HEK293 (cell line): ENCODE measurements around the gene SPECC1L.
A peak's percentile ranks its signal among the peaks of the same experiment; 100 is the strongest.

Experiments
- CTCF ChIA-PET: fragments of 350-600 bp; formaldehyde crosslinking; extraction: SDS; loops from one replicate; lab custom pipeline; 2021; ENCODE audit warnings: antibody characterized with exemption; lab: Yijun Ruan, JAX
- POLR2A ChIA-PET: fragments of 300-600 bp; formaldehyde crosslinking; extraction: SDS; loops from one replicate; lab custom pipeline; 2020; ENCODE audit warnings: antibody characterized with exemption, inconsistent platforms; lab: Yijun Ruan, JAX
- H3K27ac ChIP-seq: fragments of 200-500 bp; sonication (Bioruptor generic); 2 replicates; pipeline ENCODE4 v1.5.1; 2014; ENCODE audit warnings: low read depth, low read length, control low read depth, inconsistent platforms; ENCODE audit errors: extremely low read depth
- H3K36me3 ChIP-seq, 2 experiments: fragments of 200-500 bp in 1 of 2; sonication (Bioruptor generic) in 1 of 2; 1 replicate in 1 of 2; 2 replicates in 1 of 2; pipeline ENCODE4 v1.5.1; 2014 to 2017; ENCODE audit warnings: inconsistent platforms in 2 of 2, low read length in 2 of 2; ENCODE audit not compliant: control insufficient read depth in 2 of 2, insufficient read depth in 1 of 2
- H3K4me1 ChIP-seq: fragments of 200-500 bp; sonication (Bioruptor generic); 2 replicates; pipeline ENCODE4 v1.5.1; 2014; ENCODE audit warnings: mild to moderate bottlenecking, low read length, inconsistent platforms; ENCODE audit not compliant: control insufficient read depth, insufficient read depth
- H3K4me3 ChIP-seq: 2 replicates; pipeline ENCODE4 v1.5.1; 2011; ENCODE audit warnings: low read depth, mild to moderate bottlenecking, control low read depth, low read length, moderate library complexity
- H3K9me3 ChIP-seq: fragments of 200-500 bp; sonication (Bioruptor generic); 2 replicates; pipeline ENCODE4 v1.5.1; 2014; ENCODE audit warnings: low read depth, low read length, inconsistent platforms; ENCODE audit not compliant: control insufficient read depth, insufficient read depth
- BCL11A ChIP-seq: fragments of 450-650 bp; formaldehyde crosslinking; IDR thresholded peaks from 2 replicates; pipeline ENCODE4 v1.5.1; 2016; ENCODE audit warnings: low read depth, missing biosample characterization, missing genetic modification characterization
- EGR2 ChIP-seq: fragments of 450-650 bp; formaldehyde crosslinking; IDR thresholded peaks from 2 replicates; pipeline ENCODE4 v1.5.1; 2016; ENCODE audit warnings: low read depth, missing biosample characterization, missing genetic modification characterization
- HOXD13 ChIP-seq: sonication (generic); formaldehyde crosslinking; IDR thresholded peaks from 2 replicates; pipeline ENCODE4 v1.8.0; 2022; ENCODE audit warnings: missing genetic modification reagents, borderline replicate concordance
- SP3 ChIP-seq: fragments of 450-650 bp; formaldehyde crosslinking; IDR thresholded peaks from 2 replicates; pipeline ENCODE4 v1.5.1; 2016; ENCODE audit warnings: missing biosample characterization, missing genetic modification characterization
- SP7 ChIP-seq: fragments of 450-650 bp; formaldehyde crosslinking; IDR thresholded peaks from 2 replicates; pipeline ENCODE4 v1.5.1; 2016; ENCODE audit warnings: missing biosample characterization, missing genetic modification characterization
- TRIM28 ChIP-seq: IDR thresholded peaks from 2 replicates; pipeline ENCODE4 v1.6.1; 2011; ENCODE audit warnings: low read length, control low read depth, borderline replicate concordance
- TSHZ1 ChIP-seq: fragments of 450-650 bp; formaldehyde crosslinking; IDR thresholded peaks from 2 replicates; pipeline ENCODE4 v1.5.1; 2016; ENCODE audit warnings: missing biosample characterization, missing genetic modification characterization, borderline replicate concordance
- ZBTB20 ChIP-seq: fragments of 450-650 bp; formaldehyde crosslinking; IDR thresholded peaks from 2 replicates; pipeline ENCODE4 v1.5.1; 2016; ENCODE audit warnings: missing biosample characterization, missing genetic modification characterization
- ZBTB21 ChIP-seq: fragments of 450-650 bp; formaldehyde crosslinking; IDR thresholded peaks from 2 replicates; pipeline ENCODE4 v1.5.1; 2017; ENCODE audit warnings: missing biosample characterization, missing genetic modification characterization
- ZEB2 ChIP-seq: fragments of 450-650 bp; formaldehyde crosslinking; IDR thresholded peaks from 2 replicates; pipeline ENCODE4 v1.5.1; 2016; ENCODE audit warnings: missing biosample characterization, missing genetic modification characterization
- ZFP69B ChIP-seq: fragments of 450-650 bp; formaldehyde crosslinking; IDR thresholded peaks from 2 replicates; pipeline ENCODE4 v1.5.1; 2016; ENCODE audit warnings: missing biosample characterization, missing genetic modification characterization
- ZNF174 ChIP-seq: fragments of 450-650 bp; formaldehyde crosslinking; IDR thresholded peaks from 2 replicates; pipeline ENCODE4 v1.5.0; 2017; ENCODE audit warnings: missing biosample characterization, mild to moderate bottlenecking, missing genetic modification characterization
- ZNF2 ChIP-seq: fragments of 450-650 bp; formaldehyde crosslinking; IDR thresholded peaks from 2 replicates; pipeline ENCODE4 v1.5.1; 2016; ENCODE audit warnings: missing biosample characterization, missing genetic modification characterization
- ZNF211 ChIP-seq: fragments of 450-650 bp; formaldehyde crosslinking; IDR thresholded peaks from 2 replicates; pipeline ENCODE4 v1.5.1; 2016; ENCODE audit warnings: low read depth, missing biosample characterization, missing genetic modification characterization
- ZNF274 ChIP-seq, 2 experiments: fragments of 200-500 bp in 1 of 2; fragments of 450-650 bp in 1 of 2; sonication (Bioruptor generic) in 1 of 2; formaldehyde crosslinking in 1 of 2; IDR thresholded peaks; 2 replicates each; pipeline versions ENCODE4 v1.5.1 to v1.6.1; 2014 to 2016; ENCODE audit warnings: borderline replicate concordance in 1 of 2, inconsistent platforms in 1 of 2, low read length in 1 of 2, missing biosample characterization in 1 of 2, missing genetic modification characterization in 1 of 2
- ZNF311 ChIP-seq: fragments of 450-650 bp; formaldehyde crosslinking; IDR thresholded peaks from 2 replicates; pipeline ENCODE4 v1.5.1; 2017; ENCODE audit warnings: missing biosample characterization, missing genetic modification characterization, borderline replicate concordance
- ZNF341 ChIP-seq: fragments of 450-650 bp; formaldehyde crosslinking; IDR thresholded peaks from 2 replicates; pipeline ENCODE4; 2016; ENCODE audit warnings: low read depth, missing biosample characterization, missing genetic modification characterization
- ZNF394 ChIP-seq: fragments of 450-650 bp; formaldehyde crosslinking; IDR thresholded peaks from 2 replicates; pipeline ENCODE4 v1.5.1; 2016; ENCODE audit warnings: missing biosample characterization, missing genetic modification characterization, mild to moderate bottlenecking, moderate library complexity, borderline replicate concordance
- ZNF398 ChIP-seq: fragments of 450-650 bp; formaldehyde crosslinking; IDR thresholded peaks from 2 replicates; pipeline ENCODE4 v1.5.1; 2017; ENCODE audit warnings: missing biosample characterization, missing genetic modification characterization
- ZNF449 ChIP-seq: fragments of 450-650 bp; formaldehyde crosslinking; IDR thresholded peaks from 2 replicates; pipeline ENCODE4 v1.5.1; 2017; ENCODE audit warnings: missing biosample characterization, mild to moderate bottlenecking, missing genetic modification characterization, moderate library complexity
- ZNF48 ChIP-seq: fragments of 450-650 bp; formaldehyde crosslinking; IDR thresholded peaks from 2 replicates; pipeline ENCODE4 v1.5.1; 2016; ENCODE audit warnings: missing biosample characterization, missing genetic modification characterization
- ZNF561 ChIP-seq: fragments of 450-650 bp; IDR thresholded peaks from 2 replicates; pipeline ENCODE4 v1.5.1; 2018; ENCODE audit warnings: missing biosample characterization, missing genetic modification characterization, borderline replicate concordance
- ZNF600 ChIP-seq: fragments of 450-650 bp; formaldehyde crosslinking; IDR thresholded peaks from 2 replicates; pipeline ENCODE4 v1.5.1; 2016; ENCODE audit warnings: missing biosample characterization, missing genetic modification characterization
- ZNF701 ChIP-seq: fragments of 450-650 bp; formaldehyde crosslinking; IDR thresholded peaks from 2 replicates; pipeline ENCODE4 v1.5.1; 2016; ENCODE audit warnings: missing biosample characterization, missing genetic modification characterization
- ZNF76 ChIP-seq: fragments of 450-650 bp; formaldehyde crosslinking; IDR thresholded peaks from 2 replicates; pipeline ENCODE4; 2016; ENCODE audit warnings: low read depth, missing biosample characterization, missing genetic modification characterization, borderline replicate concordance

The SPECC1L gene

GRCh38 chr22:24444729-24445466, 174.3 kb downstream of the SPECC1L start:
- ChIA-PET CTCF (interaction anchor here (0.6 to 1.2 kb wide), 2 partner anchors 24 to 58 kb away, joined by 3 to 5 read pairs; no protein-coding TSS in a partner anchor), POLR2A (interaction anchor here (0.9 kb wide), 1 partner anchor 11 kb away, joined by 3 read pairs; no protein-coding TSS in a partner anchor)
- TF ChIP-seq ZNF600 (tag by site-specific recombination) (no peak), ZFP69B (tag by site-specific recombination) (no peak), ZNF341 (tag by site-specific recombination) (peak; percentile 95)
- Histone ChIP-seq H3K36me3 (no peaks in the 10 kb centered on the region), H3K27ac (no peak overlapping the region), H3K4me3 (no peak overlapping the region), H3K4me1 (no peaks in the 10 kb centered on the region; the same call in 1 of the 2 replicates), H3K9me3 (no peaks in the 10 kb centered on the region)

- Histone ChIP-seq H3K27ac (no peak overlapping the region), H3K36me3 (no peaks in the 10 kb centered on the region), H3K4me1 (no peaks in the 10 kb centered on the region; the same call in 1 of the 2 replicates), H3K9me3 (no peaks in the 10 kb centered on the region), H3K4me3 (no peak overlapping the region)
- POLR2A ChIA-PET: interaction anchor here (0.9 kb wide), 1 partner anchor 12 kb away, joined by 3 read pairs; no protein-coding TSS in a partner anchor
- CTCF ChIA-PET: interaction anchor here (0.7 to 1.2 kb wide), 2 partner anchors 57 to 247 kb away, joined by 3 read pairs; no protein-coding TSS in a partner anchor
- TF ChIP-seq SP3 (tag by site-specific recombination): no peak
- no peak for TF ChIP-seq ZNF174 (tag by site-specific recombination)
- TF ChIP-seq ZNF341 (tag by site-specific recombination): peak; percentile 38
- TF ChIP-seq ZNF561 (tag by site-specific recombination): no peak
- TF ChIP-seq ZNF449 (tag by site-specific recombination): 0 out of 2 replicates have a peak, but pooled peaks have one; percentile 22
- TF ChIP-seq ZNF274 (IDR thresholded peaks at IDR 0.05; ENCODE audit: low read length): no peak
- TF ChIP-seq ZNF274 (tag by site-specific recombination; IDR thresholded peaks at IDR 0.05; ENCODE audit: borderline replicate concordance): no peak
- TF ChIP-seq BCL11A (tag by site-specific recombination): no peak
- no peak for TF ChIP-seq ZNF76 (tag by site-specific recombination)
- TF ChIP-seq ZNF701 (tag by site-specific recombination): no peak
- 0 out of 2 replicates have a peak, but pooled peaks have one; percentile 18 for TF ChIP-seq SP7 (tag by site-specific recombination)
- no peak for TF ChIP-seq ZNF2 (tag by site-specific recombination)
- no peak for TF ChIP-seq ZNF394 (tag by site-specific recombination)
- no peak for TF ChIP-seq ZNF211 (tag by site-specific recombination)
- no peak for TF ChIP-seq HOXD13 (CRISPR knock-in tag)
- no peak for TF ChIP-seq TRIM28
- no peak for TF ChIP-seq TSHZ1 (tag by site-specific recombination)
- TF ChIP-seq ZBTB20: no peak
- no peak for TF ChIP-seq EGR2 (tag by site-specific recombination)
- no peak for TF ChIP-seq ZBTB21
- TF ChIP-seq ZNF311 (tag by site-specific recombination): no peak
- TF ChIP-seq ZEB2: no peak
- TF ChIP-seq ZNF48 (tag by site-specific recombination): no peak
- peak; percentile 37; the same call in 1 of the 2 replicates for TF ChIP-seq ZNF398 (tag by site-specific recombination)
Measured at GRCh38 chr22:24445481-24446259, 175.0 kb downstream of the SPECC1L start.
